K562 (cell line): Measurements from ENCODE around the gene PDE1C.

Experiments used
- BCLAF1 ChIP-seq, 2 experiments: fragments of 450-650 bp in 1 of 2; IDR thresholded peaks; 2 replicates each; pipeline ENCODE4 v1.6.1; 2011 to 2017; ENCODE audit warnings: low read depth in 2 of 2, antibody characterized with exemption in 1 of 2, borderline replicate concordance in 1 of 2, low read length in 1 of 2, mild to moderate bottlenecking in 1 of 2, mixed read lengths in 1 of 2; ENCODE audit not compliant: control insufficient read depth in 1 of 2
- CTCF ChIP-seq, 3 experiments: IDR thresholded peaks in 2 of 3; conservative IDR thresholded peaks in 1 of 3; 2 replicates each; pipeline ENCODE4 v1.5.1; 2011 to 2012; ENCODE audit warnings: low read length in 3 of 3, mild to moderate bottlenecking in 3 of 3, control low read depth in 2 of 3, improper control_type of control experiment in 1 of 3, inconsistent platforms in 1 of 3, low read depth in 1 of 3, mixed read lengths in 1 of 3, moderate library complexity in 1 of 3; ENCODE audit not compliant: insufficient read depth in 2 of 3
- FOXJ3 ChIP-seq: sonication (generic); formaldehyde crosslinking; IDR thresholded peaks from 2 replicates; pipeline ENCODE4 v1.4.0; 2020; ENCODE audit warnings: mild to moderate bottlenecking, missing genetic modification reagents
- HDAC8 ChIP-seq: fragments of 450-650 bp; IDR thresholded peaks from 2 replicates; pipeline ENCODE4 v1.6.1; 2016; ENCODE audit warnings: mild to moderate bottlenecking, missing genetic modification characterization, moderate library complexity, missing compliant biosample characterization
- MBD2 ChIP-seq: sonication (generic); IDR thresholded peaks from 2 replicates; pipeline ENCODE4 v1.6.1; 2016; ENCODE audit warnings: low read depth, borderline replicate concordance
- SAFB2 ChIP-seq: fragments of 200-400 bp; formaldehyde crosslinking; IDR thresholded peaks from 2 replicates; pipeline ENCODE4 v1.6.1; 2018; ENCODE audit warnings: borderline replicate concordance, low read length, low read depth, moderate library complexity; ENCODE audit not compliant: severe bottlenecking
- STAT5B ChIP-seq: fragments of 250-450 bp; sonication (Bioruptor Pico); IDR thresholded peaks from 2 replicates; pipeline ENCODE4 v1.8.0; 2021; ENCODE audit warnings: mild to moderate bottlenecking, inconsistent platforms
- USF1 ChIP-seq: sonication (generic); formaldehyde crosslinking; IDR thresholded peaks from 2 replicates; pipeline ENCODE4 v1.9.0; 2022; ENCODE audit warnings: mild to moderate bottlenecking, missing genetic modification reagents
- ZNF263 ChIP-seq: sonication (generic); formaldehyde crosslinking; IDR thresholded peaks from 2 replicates; pipeline ENCODE4 v1.8.0; 2022; ENCODE audit warnings: mild to moderate bottlenecking, missing genetic modification reagents, borderline replicate concordance
- TF ChIP-seq, protein P1 (sequence below), 2 experiments: fragments of 200-800 bp in 1 of 2; sonication (Bioruptor generic) in 1 of 2; sonication (generic) in 1 of 2; formaldehyde crosslinking in 1 of 2; IDR thresholded peaks in 1 of 2; conservative IDR thresholded peaks in 1 of 2; 2 replicates each; pipeline versions ENCODE4 v1.5.0 to v1.6.1; 2016 to 2020; ENCODE audit warnings: missing compliant biosample characterization in 1 of 2, missing genetic modification characterization in 1 of 2, missing genetic modification reagents in 1 of 2

DNA sequence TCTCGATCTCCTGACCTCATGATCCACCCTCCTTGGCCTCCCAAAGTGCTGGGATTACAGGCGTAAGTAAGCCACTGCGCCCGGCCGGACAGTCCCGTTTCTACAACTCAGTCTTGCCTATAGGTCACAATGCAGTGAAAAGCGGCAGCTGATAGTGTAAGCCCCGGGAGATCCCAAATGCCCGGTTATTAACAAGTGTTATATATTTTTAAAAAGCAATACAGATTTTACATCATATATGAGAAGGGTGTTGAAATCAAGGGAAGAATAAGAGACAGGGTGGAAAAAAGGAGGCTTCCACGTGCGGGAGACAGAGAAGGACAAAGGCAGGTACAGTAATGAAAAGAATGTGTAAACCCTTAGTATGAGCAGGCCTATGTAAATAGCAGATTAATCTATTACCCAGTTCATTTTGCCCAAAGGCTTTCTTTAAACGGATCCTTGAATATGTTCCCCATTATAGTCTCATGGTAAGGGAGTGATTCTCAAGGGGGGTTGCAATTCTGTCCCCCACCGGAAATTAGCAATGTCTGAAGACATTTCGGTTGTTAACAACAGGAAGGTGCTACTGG is 170.8 kb downstream of the PDE1C start:
- TF ChIP-seq USF1 (CRISPR knock-in tag) = no peak
- no peak for TF ChIP-seq ZNF263
- no peak for TF ChIP-seq MBD2
- TF ChIP-seq, protein P1, sequence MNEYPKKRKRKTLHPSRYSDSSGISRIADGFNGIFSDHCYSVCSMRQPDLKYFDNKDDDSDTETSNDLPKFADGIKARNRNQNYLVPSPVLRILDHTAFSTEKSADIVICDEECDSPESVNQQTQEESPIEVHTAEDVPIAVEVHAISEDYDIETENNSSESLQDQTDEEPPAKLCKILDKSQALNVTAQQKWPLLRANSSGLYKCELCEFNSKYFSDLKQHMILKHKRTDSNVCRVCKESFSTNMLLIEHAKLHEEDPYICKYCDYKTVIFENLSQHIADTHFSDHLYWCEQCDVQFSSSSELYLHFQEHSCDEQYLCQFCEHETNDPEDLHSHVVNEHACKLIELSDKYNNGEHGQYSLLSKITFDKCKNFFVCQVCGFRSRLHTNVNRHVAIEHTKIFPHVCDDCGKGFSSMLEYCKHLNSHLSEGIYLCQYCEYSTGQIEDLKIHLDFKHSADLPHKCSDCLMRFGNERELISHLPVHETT (CRISPR knock-in tag; conservative IDR thresholded peaks at IDR 0.05 in 1 of 2, IDR thresholded peaks at IDR 0.05 in 1 of 2) = no peak
- TF ChIP-seq BCLAF1 (IDR thresholded peaks at IDR 0.05; ENCODE audit: borderline replicate concordance in 1 of 2, control insufficient read depth in 1 of 2, low read depth in 2 of 2, low read length in 1 of 2) = no peak
- TF ChIP-seq FOXJ3 (CRISPR knock-in tag) = no peak
- no peak for TF ChIP-seq HDAC8 (tag)
- TF ChIP-seq CTCF (IDR thresholded peaks at IDR 0.05 in 2 of 3, conservative IDR thresholded peaks at IDR 0.05 in 1 of 3; ENCODE audit: insufficient read depth in 2 of 3, low read depth in 1 of 3, low read length in 3 of 3) = no peak
- no peak for TF ChIP-seq STAT5B (CRISPR knock-in tag)
- no peak for TF ChIP-seq SAFB2
